ENCODE results near the gene TTC24.
"Not testable (repeated sequence)": the region's sequence is repeated elsewhere in the genome, so short reads cannot be mapped to it uniquely, and the experiment has no call there.

The TTC24 gene

GRCh38 chr1:156590326-156591180 lies 11.0 kb downstream of the TTC24 start:
- no peak for DNase-seq

- no peak for DNase-seq
Observed at GRCh38 chr1:156591181-156591431, 11.6 kb downstream of the TTC24 start.

DNA sequence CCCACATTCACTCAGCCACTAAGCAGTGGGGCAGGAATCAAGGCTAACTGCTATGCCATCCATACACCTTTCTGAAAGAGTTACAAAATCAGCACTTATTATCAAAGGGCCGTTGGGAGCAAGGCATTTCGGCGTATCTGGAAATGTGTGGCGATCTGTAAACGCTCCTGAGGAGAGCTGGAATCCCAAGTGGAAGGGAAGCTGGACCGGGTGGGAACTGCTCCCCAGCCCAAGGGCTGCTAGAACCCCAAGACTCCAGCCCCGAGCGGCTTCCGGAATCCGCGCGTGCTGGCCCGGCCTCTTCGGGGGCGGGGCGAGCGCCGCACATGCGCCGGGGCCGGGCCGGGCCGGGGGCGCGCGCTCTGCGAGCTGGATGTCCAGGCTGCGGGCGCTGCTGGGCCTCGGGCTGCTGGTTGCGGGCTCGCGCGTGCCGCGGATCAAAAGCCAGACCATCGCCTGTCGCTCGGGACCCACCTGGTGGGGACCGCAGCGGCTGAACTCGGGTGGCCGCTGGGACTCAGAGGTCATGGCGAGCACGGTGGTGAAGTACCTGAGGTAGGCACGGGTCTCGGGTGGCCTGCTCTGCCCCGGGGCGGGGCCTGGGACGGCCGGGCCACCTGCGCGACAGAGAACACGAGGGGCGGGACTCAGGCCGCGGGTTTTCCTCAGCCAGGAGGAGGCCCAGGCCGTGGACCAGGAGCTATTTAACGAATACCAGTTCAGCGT lies 12.1 kb downstream of the TTC24 start, which contains the start of gene NAXE:
TSS of gene NAXE (plus strand) at position 345 of the 726 bp plus-strand sequence. CDS start at position 374, 29 bp downstream.
- peak; percentile 30 for DNase-seq

DNA sequence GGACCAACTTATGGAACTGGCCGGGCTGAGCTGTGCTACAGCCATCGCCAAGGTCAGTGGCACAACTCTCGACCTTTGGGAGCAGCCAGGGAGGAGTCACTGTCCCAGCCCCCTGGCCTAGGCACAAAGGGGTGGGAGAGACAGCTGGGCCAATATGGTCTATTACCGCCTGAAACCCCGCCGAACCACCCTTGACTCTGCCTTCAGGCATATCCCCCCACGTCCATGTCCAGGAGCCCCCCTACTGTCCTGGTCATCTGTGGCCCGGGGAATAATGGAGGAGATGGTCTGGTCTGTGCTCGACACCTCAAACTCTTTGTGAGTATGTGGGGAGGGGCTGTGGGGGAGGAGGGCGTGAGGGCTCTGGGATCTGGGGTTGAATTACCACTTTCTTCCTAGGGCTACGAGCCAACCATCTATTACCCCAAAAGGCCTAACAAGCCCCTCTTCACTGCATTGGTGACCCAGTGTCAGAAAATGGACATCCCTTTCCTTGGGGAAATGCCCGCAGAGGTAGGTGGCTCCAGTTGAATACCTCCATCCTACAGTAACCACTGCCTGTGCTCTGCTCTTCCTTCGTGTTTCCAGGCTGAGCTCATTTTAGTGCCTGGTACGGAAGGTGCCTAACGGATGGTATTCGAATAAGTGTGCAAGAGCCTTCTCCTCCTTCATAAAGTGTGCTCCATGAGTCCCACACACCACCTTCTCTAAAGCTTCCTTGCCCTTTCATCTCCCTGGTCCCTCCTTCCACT lies 12.8 kb downstream of the TTC24 start:
- DNase-seq = no peak

DNA sequence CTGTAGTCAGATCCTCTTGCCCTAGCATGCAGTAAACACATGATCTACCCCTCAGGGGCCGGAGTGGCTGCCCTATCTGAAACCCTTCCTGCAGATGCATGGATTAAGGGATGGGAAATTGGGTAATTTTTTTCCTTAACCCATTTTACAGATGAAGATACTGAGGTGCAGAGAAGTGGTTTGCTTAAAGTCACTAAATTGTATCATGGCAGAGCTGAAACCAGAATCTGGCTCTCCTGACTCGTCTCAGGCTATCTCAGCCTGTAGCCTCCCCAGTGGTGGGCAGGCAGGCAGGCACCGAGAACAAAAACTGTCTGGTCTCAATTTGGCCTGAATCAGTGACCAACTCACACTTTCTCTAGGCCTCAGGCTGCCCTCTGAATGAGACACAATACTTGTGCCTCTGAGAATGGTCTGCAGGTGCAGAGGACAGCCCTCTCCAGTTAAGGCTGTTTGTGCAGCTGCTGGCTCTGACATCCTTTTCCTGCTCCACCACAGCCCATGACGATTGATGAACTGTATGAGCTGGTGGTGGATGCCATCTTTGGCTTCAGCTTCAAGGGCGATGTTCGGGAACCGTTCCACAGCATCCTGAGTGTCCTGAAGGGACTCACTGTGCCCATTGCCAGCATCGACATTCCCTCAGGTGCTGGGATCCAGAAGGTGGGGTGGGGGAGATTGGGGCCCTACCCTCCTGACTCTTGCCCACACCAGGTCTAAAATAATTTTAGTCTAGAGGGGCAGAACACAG lies 13.6 kb downstream of the TTC24 start:
- no peak for DNase-seq

GRCh38 chr1:156593661-156593989 lies 14.1 kb downstream of the TTC24 start:
- no peak for DNase-seq

DNA sequence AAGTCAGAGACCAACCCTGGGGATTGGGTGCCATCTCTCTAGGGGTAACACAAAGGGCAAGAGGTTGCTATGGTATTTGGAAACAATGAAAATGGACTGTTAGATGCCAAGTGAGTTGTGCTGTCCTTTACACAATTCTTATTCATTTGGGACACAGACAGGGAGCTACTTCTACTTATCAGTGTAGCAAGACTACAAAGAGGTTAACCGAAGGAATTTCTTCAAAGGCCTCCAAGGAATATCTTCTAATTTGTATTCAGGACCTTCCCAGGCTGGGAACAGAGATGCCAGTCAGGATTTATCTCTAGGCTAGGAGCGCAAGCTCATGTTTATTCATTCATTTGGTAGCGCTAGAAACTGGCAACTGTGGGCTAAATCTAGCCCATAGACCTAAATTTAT lies 14.7 kb downstream of the TTC24 start:
- no peak for DNase-seq

DNA sequence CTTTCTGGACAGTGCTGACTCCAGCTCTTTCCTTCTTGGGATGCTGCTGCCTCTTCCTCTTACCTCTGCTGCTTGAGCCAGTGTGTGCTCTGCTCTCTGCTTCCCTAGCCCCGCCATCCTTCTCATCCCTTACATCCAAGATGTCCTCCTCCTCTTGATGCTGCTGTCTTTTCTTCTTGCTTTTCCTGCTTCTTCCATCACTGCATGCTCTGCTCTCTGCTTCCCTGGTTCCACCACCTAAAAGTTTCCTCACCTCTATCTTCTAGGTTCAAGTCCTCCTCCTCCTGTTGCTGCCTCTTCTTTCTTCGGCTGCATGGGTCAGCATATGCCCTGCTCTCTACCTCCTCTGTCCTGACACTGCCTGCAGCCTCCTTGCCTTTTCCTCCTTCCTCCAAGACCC lies 15.5 kb downstream of the TTC24 start:
- DNase-seq = no peak

GRCh38 chr1:156596426-156596825 lies 16.9 kb downstream of the TTC24 start:
- DNase-seq = no peak

DNA sequence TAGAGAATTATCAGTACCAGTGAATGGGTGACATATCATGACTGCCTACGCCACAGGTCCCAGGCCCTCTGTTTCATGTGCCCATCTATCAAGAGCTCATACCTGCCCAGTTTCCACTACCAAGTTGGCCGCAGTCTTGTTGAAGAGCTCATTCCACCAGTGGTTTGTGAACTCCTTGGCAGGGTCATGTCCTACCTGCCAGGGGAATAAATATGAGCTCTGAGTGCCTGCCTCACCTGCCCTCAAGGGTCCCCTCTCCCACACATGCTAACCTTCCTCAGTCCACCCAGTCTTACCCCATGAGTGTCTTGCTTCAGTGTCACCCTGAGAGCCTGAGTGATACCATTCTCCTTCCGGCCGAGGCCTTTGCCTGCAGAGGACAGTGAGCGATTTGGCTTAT lies 18.6 kb downstream of the TTC24 start:
- no peak for DNase-seq

GRCh38 chr1:156598731-156599432 lies 19.4 kb downstream of the TTC24 start:
- DNase-seq = no peak

DNA sequence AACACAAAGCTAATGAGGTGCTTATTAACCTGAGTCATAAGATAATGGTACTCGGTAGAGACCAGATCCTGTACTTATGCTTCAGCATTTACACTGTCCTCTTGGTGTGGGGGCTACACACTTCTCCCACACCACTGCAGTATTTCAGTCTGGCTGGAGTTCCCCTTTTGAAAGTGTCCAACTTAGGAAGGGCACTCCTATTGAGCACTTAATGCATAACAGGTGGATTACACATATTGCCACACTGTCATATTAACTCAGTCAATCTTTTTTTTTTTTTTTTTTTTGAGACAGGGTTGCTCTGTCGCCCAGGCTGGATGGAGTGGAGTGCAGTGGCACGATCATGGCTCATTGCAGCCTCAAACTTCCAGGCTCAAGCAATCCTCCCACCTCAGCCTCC lies 20.3 kb downstream of the TTC24 start:
- DNase-seq = no peak

- no peak for DNase-seq
Observed at GRCh38 chr1:156600733-156601121, 21.2 kb downstream of the TTC24 start.

DNA sequence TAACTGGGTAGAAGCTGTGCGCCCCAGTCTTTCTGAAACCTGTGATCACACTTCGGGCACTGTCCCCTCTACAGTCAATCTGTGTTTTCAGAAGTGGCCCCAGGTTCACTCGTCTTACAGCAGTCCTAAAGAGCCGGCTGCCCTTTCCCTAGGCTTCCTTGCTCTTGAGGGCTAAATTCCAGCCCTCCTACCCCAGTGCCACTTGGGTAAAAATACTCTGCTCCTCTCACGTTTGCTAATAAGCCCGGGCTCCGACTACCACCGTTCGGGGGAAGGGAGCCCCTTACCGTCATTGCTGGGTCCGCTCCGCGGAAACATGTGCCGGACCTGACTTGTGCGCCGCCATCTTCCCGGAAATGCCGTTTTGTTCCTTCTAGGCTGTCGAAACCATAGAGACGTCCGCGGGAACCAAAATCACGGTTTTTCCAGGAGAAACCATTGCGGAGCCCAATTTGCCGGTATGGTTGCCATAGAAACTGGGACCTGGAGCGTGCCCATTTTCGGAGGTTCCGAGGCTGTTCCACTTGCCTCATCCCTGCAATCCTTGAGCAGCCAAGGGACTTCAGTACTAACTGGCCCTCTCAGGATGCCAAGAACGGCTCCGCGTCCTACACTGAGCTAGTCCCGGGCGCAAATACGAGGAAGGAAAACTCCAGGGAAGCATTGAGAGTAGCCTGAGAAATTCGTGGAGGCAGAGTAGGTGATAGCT lies 21.8 kb downstream of the TTC24 start, which contains the start of gene GPATCH4:
TSS of gene GPATCH4 (minus strand) at position 358 of the 709 bp plus-strand sequence.
- DNase-seq = peak; percentile 91

GRCh38 chr1:156601892-156602291 lies 22.4 kb downstream of the TTC24 start:
- no peak for DNase-seq

GRCh38 chr1:156602557-156602993 lies 23.1 kb downstream of the TTC24 start:
- no peak for DNase-seq

DNA sequence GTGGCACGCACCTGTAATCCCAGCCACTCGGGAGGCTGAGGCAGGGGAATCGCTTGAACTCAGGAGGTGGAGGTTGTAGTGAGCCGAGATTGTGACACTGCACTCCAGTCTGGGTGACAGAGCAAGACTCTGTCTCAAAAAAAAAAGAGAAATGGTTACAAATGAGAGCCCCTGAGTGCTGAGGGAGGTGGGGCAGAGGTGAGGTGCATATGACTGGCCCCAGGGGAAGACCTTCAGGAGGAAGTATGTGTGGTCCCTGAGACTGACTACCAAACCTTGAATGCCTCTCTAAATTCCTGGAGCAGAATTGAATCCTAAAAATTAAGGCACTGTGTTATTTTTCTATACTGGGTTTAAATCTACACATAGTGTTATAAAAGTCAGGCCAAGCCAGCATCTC lies 27.8 kb downstream of the TTC24 start:
- not testable (repeated sequence) for DNase-seq

DNA sequence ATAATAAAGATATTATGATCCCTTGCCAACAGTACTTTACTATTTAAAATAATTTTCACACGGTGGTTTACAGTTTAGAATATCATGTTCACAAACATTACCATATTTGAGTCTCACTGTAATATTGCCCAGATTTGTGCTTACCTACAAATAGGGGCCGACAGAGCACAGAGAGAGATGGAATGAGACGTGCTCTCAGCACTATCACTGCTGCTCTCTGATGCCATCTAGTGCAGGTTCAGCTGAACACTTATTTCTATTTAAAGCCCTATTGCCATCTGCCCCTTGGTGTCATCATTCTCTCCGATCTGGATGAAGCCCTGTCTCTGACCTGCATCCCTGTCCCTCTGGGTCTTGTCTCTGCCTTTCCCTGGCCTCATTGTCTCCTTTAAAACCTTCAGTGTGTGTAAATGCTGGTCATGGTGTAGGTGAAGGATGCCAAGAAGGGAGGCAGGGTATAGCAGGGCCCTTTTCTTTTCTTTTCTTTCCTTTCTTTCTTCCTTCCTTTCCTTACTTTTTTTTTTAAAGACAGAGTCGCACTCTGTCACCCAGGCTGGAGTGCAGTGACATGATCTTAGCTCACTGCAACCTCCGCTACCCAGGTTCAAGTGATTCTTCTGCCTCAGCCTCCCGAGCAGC lies 28.6 kb downstream of the TTC24 start:
- DNase-seq = peak; percentile 59

DNA sequence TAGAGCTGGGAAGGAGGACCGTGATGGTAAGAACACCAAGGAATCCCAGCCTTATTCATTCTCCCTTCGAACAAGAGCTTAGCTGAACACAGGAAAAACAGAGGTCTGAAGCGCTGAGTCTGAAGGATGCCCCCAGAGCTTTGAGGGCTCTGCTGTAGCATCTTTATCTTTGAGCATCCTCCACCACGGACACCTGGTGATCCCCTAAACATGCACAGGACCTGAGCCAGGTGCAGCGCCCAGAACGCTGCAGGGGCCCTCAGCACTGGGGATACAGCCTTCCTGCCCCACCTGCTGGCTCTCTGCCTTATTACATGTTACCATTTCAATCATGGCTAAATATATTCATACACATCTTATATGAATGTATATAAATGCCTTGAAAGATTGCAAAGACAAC lies 29.5 kb downstream of the TTC24 start:
- DNase-seq = no peak

- DNase-seq = not testable (repeated sequence)
Observed at GRCh38 chr1:156610072-156610471, 30.5 kb downstream of the TTC24 start.

DNA sequence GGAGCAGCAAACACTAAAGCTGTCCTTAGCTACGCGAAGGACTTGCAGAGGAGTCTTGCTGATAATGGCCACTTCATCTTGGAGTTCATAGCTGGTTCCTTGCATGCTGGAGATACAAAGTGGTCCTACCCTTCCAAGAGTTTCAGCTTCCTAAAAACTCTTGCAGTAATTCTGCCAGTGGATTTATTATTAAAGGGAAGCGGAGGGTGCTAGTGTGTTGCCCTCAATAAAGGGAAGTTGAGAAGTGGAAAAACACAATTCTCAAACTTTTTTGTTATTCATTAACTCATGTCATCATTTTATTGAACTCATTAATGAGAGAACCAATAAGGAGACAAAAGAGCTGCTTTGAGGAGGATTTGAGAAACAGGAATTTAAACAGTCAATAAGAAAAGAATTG lies 33.1 kb downstream of the TTC24 start:
- DNase-seq = no peak

All from amniotic stem cell (primary cell).